Vagina (tissue), 2 donors: ENCODE results near the gene GEMIN7.

Experiments
- CTCF ChIP-seq, 3 experiments: fragments of 450-650 bp in 2 of 3; fragments of 200-600 bp in 1 of 3; sonication (generic) in 1 of 3; IDR thresholded peaks; one replicate each; pipeline ENCODE4 v1.5.1; 2017 to 2019; ENCODE audit warnings: antibody characterized with exemption in 3 of 3, mild to moderate bottlenecking in 2 of 3, moderate library complexity in 2 of 3
- POLR2A ChIP-seq, 2 donors: fragments of 450-650 bp; IDR thresholded peaks; one replicate each; pipeline ENCODE4 v1.6.1; 2017; ENCODE audit warnings: antibody characterized with exemption in 2 of 2, mild to moderate bottlenecking in 2 of 2, moderate library complexity in 2 of 2
- POLR2AphosphoS5 ChIP-seq, 2 donors: sonication (generic); formaldehyde crosslinking; IDR thresholded peaks; one replicate each; pipeline ENCODE4 v1.9.0; 2017; ENCODE audit warnings: antibody characterized with exemption in 2 of 2, mild to moderate bottlenecking in 2 of 2, low read depth in 1 of 2; ENCODE audit not compliant: insufficient read depth in 1 of 2

- TF ChIP-seq POLR2A (IDR thresholded peaks at IDR 0.05) (no peak), POLR2AphosphoS5 (IDR thresholded peaks at IDR 0.05; ENCODE audit: insufficient read depth in 1 of 2, low read depth in 1 of 2) (no peak), CTCF (IDR thresholded peaks at IDR 0.05) (no peak)
These were observed 58.2 kb downstream of the GEMIN7 start for GRCh38 chr19:45137179-45137761.
